Astrocyte (in vitro differentiated cells and primary cell): ENCODE results near the gene TTF1.

Experiments used
- CTCF ChIP-seq: IDR thresholded peaks from 2 replicates; pipeline ENCODE4 v1.5.1; 2011; ENCODE audit warnings: low read depth, mild to moderate bottlenecking, inconsistent platforms, low read length, moderate library complexity; ENCODE audit not compliant: insufficient read depth
- EZH2 ChIP-seq: IDR thresholded peaks from 2 replicates; pipeline ENCODE4 v1.6.1; 2012; ENCODE audit warnings: mild to moderate bottlenecking, low read length, inconsistent platforms; ENCODE audit not compliant: insufficient read depth

GRCh38 chr9:132369421-132369820 is 37.2 kb downstream of the TTF1 start:
- no peak for TF ChIP-seq CTCF
- no peak for TF ChIP-seq EZH2
